GM12864 (cell line): ENCODE data around the gene HSFX3.
"Not testable (repeated sequence)": the region's sequence is repeated elsewhere in the genome, so short reads cannot be mapped to it uniquely, and the experiment has no call there.

Experiments
- DNase-seq: peaks from one replicate; pipeline ENCODE4 v3.0.0-alpha.2; 2011; ENCODE audit warnings: low read depth
- H3K4me3 ChIP-seq: 2 replicates; pipeline ENCODE4 v1.5.1; 2011; ENCODE audit warnings: mild to moderate bottlenecking, low read depth, low read length, control low read depth
- CTCF ChIP-seq: IDR thresholded peaks from 2 replicates; pipeline ENCODE4 v1.5.1; 2011; ENCODE audit warnings: low read depth, mild to moderate bottlenecking, moderate library complexity, low read length, control low read depth, inconsistent platforms; ENCODE audit errors: missing control alignments

The HSFX3 gene

GRCh38 chrX:149531599-149531998 lies 18.1 kb downstream of the HSFX3 start:
- no peak for DNase-seq
- no peak for TF ChIP-seq CTCF
- H3K4me3 ChIP-seq: no peak overlapping the region

- TF ChIP-seq CTCF: no peak
- no peak for DNase-seq
- no peak overlapping the region for H3K4me3 ChIP-seq
Observed at GRCh38 chrX:149528381-149528780, 21.3 kb downstream of the HSFX3 start.

DNA sequence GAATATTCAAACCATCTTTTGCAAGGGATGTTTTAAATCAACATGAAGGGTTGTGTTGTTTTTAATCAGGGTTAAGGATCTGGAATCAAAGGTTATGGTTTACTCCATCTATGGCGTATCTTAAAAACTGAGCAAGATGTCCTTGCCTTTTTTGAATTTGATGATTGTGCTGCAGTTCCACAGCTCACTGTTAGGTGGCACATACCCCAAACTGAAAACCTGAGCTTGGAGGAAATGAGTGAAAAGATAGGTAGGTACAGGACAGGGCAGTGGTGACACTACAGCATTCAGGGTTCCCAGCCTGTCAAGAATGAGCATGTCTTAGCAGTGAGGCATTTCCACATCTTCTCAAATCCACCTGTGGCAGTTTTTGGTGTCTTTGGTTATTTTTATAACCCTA lies 22.0 kb downstream of the HSFX3 start:
- H3K4me3 ChIP-seq: no peak overlapping the region
- no peak for DNase-seq
- peak; percentile 50 for TF ChIP-seq CTCF

GRCh38 chrX:149526318-149527033 lies 23.2 kb downstream of the HSFX3 start:
- not testable (repeated sequence) for H3K4me3 ChIP-seq, DNase-seq

GRCh38 chrX:149525903-149526302 lies 23.8 kb downstream of the HSFX3 start:
- DNase-seq, H3K4me3 ChIP-seq: not testable (repeated sequence)

GRCh38 chrX:149525389-149525788 lies 24.3 kb downstream of the HSFX3 start:
- DNase-seq, H3K4me3 ChIP-seq: not testable (repeated sequence)

GRCh38 chrX:149522916-149523315 lies 26.8 kb downstream of the HSFX3 start:
- no peak for DNase-seq
- TF ChIP-seq CTCF: no peak
- no peak overlapping the region for H3K4me3 ChIP-seq

DNA sequence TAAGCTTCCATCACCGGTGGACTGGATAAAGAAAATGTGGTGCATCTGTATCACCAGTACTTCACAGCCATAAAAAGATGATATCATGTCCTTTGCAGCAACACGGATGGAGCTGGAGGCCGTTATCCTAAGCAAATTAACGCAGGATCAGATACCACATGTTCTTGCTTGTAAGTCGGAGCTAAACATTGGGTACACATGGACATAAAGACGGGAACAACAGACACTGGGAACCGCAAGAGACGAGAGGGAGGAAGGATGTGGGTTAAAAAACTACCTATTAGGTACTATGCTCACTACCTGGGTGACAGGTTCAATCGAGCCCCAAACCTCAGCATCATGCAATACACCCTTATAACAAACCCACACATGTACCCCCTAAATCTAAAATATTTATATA lies 28.3 kb downstream of the HSFX3 start:
- no peak for TF ChIP-seq CTCF
- DNase-seq: no peak
- no peak overlapping the region for H3K4me3 ChIP-seq

DNA sequence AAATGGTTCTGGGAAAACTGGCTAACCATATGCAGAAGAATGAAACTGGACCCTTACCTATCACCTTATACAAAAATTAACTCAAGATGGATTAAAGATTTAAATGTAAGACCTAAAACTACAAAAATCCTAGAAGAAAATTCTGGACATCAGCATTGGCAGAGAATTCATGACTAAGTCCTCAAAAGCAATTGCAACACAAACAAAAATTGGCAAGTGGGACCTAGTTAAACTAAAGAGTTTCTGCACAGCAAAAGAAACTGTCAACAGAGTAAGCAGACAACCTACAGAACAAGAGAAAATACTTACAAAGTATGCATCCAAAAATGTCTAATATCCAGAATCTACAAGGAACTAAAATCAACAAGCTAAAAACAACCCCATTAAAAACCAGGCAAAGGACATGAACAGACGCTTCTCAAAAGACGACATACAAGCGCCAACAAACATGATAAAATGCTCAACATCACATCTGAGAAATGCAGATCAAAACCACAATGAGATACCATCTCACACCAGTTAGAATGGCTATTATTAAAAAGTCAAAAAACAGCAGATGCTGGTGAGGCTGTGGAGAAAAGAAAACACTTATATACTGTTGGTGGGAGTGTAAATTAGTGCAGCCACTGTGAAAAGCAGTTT lies 29.0 kb downstream of the HSFX3 start:
- H3K4me3 ChIP-seq, DNase-seq: not testable (repeated sequence)
